Uterus (tissue), 2 donors: ENCODE data around the gene NCAM2.

ENCODE experiments used
- POLR2A ChIP-seq, 2 donors: fragments of 450-650 bp; IDR thresholded peaks; one replicate each; pipeline ENCODE4 v1.6.1; 2016; ENCODE audit warnings: antibody characterized with exemption in 2 of 2, mild to moderate bottlenecking in 1 of 2, moderate library complexity in 1 of 2
- TF ChIP-seq, protein P1 (sequence below), 4 experiments: fragments of 200-600 bp in 2 of 4; fragments of 450-650 bp in 2 of 4; sonication (generic) in 2 of 4; IDR thresholded peaks; one replicate each; pipeline ENCODE4 v1.5.1; 2016 to 2019; ENCODE audit warnings: antibody characterized with exemption in 4 of 4, mild to moderate bottlenecking in 2 of 4, moderate library complexity in 1 of 4

DNA sequence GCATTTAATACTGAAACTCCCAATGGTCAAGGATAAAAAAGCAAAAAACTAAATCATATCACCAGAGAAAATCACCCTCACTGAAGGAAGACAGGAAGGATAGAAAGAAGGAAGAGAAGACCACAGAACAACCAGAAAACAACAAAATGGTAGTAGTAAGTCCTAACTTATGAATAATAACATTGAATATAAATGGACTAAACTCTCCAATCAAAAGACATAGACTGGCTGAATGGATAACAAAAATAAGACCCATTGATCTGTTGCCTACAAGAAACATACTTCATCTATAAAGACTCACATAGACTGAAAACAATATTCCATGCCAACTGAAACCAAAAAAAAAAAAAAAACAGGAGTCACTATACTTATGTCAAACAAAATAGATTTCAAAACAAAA, 347.7 kb downstream of the NCAM2 start:
- TF ChIP-seq, protein P1, sequence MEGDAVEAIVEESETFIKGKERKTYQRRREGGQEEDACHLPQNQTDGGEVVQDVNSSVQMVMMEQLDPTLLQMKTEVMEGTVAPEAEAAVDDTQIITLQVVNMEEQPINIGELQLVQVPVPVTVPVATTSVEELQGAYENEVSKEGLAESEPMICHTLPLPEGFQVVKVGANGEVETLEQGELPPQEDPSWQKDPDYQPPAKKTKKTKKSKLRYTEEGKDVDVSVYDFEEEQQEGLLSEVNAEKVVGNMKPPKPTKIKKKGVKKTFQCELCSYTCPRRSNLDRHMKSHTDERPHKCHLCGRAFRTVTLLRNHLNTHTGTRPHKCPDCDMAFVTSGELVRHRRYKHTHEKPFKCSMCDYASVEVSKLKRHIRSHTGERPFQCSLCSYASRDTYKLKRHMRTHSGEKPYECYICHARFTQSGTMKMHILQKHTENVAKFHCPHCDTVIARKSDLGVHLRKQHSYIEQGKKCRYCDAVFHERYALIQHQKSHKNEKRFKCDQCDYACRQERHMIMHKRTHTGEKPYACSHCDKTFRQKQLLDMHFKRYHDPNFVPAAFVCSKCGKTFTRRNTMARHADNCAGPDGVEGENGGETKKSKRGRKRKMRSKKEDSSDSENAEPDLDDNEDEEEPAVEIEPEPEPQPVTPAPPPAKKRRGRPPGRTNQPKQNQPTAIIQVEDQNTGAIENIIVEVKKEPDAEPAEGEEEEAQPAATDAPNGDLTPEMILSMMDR (IDR thresholded peaks at IDR 0.05) = no peak
- no peak for TF ChIP-seq POLR2A (IDR thresholded peaks at IDR 0.05)
